Suppressor macrophage treated with lipopolysaccharide for 1 hour (primary cell): Measurements from ENCODE around the gene RPS27A.
"Not testable (repeated sequence)": the region's sequence is repeated elsewhere in the genome, so short reads cannot be mapped to it uniquely, and the experiment has no call there.

Experiments used
- DNase-seq, 3 donors: peaks; one replicate each; pipeline ENCODE4 v3.0.0-alpha.2; 2020 to 2022

RPS27A gene

DNA sequence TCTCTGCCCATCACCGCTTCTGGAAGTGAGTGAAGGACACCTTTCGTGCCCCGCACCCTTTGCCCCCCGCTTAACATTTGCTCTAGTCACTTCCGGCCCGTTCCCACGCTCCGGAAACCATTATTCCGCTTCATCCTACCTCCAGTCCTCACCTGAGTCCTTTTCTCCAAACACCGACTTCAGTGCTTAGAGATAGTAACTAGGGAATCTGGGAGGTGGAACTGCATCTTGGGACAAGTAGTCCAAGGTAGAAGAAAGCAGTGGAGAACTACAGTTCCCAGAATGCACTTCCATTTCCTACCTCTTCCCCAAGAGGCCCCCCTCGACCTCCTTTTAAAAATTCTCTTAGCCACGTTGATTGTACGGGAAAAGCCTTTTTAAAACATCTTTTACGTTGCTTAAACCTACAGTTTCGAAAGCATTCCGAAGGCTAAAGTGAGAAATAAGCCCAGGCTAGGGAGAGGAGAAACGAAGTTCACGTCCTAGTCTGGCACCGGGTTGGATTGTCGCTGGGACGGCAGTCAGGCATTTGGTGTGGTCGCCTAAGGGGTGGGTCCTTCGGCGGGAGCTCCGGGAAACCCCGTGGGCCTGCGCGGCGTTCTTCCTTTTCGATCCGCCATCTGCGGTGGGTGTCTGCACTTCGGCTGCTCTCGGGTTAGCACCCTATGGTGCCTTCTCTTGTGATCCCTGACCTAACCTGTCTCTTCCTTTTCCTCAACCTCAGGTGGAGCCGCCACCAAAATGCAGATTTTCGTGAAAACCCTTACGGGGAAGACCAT lies at the start of gene RPS27A, which contains the start of gene CLHC1:
Gene RPS27A (plus strand): TSS at position 605 of the 779 bp plus-strand sequence. CDS start 137 bp downstream, at position 742.
Gene CLHC1 (minus strand): TSS at position 210 of the 779 bp plus-strand sequence. CDS start 9,882 bp downstream, outside the sequence.
- DNase-seq: peak; percentile 93 to 94 (median 93)

DNA sequence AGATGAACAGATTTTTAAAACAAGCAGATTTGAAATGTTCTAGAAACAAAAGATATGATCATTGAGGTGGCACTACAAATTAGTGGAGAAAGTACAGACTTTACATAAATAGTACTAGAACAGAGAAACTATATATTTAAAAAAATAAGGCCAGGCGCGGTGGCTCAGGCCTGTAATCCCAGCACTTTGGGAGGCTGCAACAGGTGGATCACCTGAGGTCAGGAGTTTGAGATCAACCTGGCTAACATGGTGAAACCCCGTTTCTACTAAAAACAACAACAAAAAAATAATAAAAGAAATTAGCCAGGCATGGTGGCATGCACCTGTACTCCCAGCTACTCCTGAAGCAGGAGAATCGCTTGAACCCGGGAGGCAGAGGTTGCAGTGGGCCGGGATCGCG lies 45.7 kb upstream of the RPS27A start:
- not testable (repeated sequence) for DNase-seq

DNA sequence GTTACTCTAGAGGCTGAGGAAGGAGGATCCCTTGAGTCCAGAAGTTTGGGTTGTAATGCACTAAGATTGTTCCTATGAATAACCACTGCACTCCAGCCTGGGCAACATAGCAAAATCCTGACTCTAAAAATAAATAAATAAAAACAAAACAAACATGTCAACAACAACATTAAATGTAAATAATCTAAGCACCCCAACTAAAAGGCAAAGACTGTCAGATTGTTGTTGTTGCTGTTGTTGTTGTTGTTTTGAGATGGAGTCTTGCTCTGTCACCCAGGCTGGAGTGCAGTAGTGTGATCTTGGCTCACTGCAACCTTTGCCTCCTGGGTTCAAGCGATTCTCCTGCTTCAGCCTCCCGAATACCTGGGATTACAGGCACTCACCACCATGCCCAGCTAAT lies 40.6 kb upstream of the RPS27A start:
- not testable (repeated sequence) for DNase-seq

GRCh38 chr2:55196526-55196925 lies 36.0 kb upstream of the RPS27A start:
- DNase-seq: no peak

DNA sequence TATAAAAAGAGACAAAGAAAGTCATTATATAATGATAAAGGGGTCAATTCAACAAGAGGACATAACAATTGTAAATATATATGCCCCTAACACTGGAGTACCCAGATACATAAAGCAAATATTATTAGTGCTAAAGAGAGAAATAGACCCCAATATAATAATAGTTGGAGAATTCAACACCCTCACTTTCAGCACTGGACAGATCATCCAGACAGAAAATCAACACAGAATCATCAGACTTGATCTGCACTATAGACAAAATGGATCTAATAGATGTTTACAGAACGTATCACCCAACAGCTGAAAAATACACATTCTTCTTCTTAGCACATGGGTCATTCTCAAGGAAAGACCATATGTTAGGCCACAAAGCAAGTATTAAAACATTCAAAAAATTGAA lies 32.1 kb upstream of the RPS27A start:
- no peak for DNase-seq

DNA sequence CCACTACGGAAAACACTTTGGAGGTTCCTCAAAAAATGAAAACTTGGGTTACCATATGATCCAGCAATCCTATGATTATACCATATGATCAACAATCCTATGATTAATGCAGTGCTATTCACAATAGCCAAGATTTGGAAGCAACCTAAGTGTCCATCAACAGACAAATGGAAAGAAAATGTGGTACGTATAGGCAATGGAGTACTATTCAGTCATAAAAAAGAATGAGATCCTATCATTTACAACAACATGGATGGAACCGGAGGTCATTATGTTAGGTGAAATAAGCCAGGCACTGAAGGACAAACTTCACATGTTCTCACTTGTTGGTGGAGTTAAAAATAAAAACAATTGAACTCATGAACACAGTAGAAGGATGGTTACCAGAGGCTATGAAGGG lies 28.0 kb upstream of the RPS27A start:
- DNase-seq: no peak

- DNase-seq: no peak
Measured at GRCh38 chr2:55204950-55205349, 27.5 kb upstream of the RPS27A start.

GRCh38 chr2:55213822-55214221 lies 18.7 kb upstream of the RPS27A start:
- DNase-seq: no peak

GRCh38 chr2:55223958-55224760 lies 8.3 kb upstream of the RPS27A start:
- no peak for DNase-seq

DNA sequence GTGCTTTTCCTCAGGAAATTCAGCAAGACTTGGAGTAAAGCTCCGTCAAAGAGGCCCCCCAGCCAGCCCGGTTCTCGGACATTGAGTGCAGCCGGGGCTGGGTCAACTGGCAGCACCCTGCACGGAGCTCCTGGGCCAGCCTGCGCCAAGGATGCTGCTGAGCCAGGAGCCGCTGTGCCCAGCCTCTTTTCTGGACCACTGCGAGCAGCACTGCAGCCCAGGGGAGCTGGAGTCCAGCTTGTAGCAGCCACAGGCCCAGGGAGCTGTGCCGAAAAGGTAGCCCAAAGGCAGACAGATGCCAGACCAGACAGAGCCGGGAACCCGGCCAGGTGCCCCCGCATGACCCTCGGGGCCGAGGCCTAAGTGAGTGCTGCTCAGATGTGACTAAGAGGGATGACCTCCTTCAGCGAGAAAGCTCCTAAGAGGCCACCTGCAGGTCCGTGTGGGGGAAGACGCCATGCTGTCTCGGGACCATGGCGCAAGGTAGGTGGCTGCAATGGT lies 7.7 kb upstream of the RPS27A start:
- DNase-seq: no peak

DNA sequence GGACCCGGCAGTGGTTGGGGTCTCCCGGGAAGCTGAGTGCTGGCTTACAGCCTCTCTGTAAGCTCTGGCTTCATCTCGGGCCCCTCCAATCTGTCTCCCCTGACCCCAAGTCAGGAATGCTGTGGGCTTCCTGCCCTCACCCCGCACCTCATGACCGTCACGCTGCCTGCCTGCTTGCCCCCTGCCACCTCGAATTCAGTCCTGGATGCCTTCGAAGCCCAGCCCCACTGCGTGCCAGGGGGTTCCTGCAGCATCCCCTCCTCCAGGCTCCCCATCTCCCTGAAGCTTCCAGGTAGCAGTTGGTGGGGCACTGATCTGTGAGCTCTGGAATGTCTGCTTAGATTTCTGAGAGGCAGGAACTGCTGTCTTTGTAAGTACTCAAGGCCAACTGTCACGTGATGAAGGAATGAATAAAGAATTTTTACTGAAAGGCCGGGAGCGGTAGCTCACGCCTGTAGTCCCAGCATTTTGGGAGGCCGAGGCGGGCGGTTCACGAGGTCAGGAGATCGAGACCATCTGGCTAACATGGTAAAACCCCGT lies 6.9 kb upstream of the RPS27A start:
- DNase-seq: no peak

GRCh38 chr2:55227437-55228225 lies 4.9 kb upstream of the RPS27A start:
- DNase-seq: peak; percentile 44 to 70 (median 69)

- DNase-seq: no peak
Measured at GRCh38 chr2:55228226-55228563, 4.3 kb upstream of the RPS27A start.

- no peak for DNase-seq
Measured at GRCh38 chr2:55229221-55229620, 3.3 kb upstream of the RPS27A start.

DNA sequence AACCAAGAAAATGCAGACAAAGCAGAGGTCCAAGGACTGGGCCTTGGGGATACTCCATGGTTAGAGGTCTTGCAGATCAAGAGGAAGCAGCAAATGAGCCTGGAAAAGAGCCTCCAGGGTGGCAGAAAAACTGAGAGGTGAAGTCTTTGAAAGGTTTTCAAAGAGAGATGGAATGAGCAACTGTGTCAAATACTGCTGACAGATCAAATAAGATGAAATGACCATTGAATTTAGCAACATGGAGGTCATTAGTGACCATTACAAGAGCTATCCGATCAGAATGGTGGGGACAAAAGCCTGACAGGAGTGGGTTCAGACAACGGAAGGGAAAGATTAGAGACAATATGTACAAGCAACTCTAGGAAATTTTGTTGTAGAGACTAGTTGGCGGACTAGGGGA lies 1.9 kb upstream of the RPS27A start:
- no peak for DNase-seq

GRCh38 chr2:55231546-55232083 lies 873 bp upstream of the RPS27A start:
- peak; percentile 30 to 32 (median 32) for DNase-seq

GRCh38 chr2:55232863-55233657 lies 572 bp downstream of the RPS27A start:
- peak; percentile 53 to 73 (median 56) for DNase-seq

GRCh38 chr2:55233658-55233940 lies 1.1 kb downstream of the RPS27A start:
- DNase-seq: no peak

GRCh38 chr2:55235724-55236538 lies 3.4 kb downstream of the RPS27A start:
- no peak for DNase-seq

DNA sequence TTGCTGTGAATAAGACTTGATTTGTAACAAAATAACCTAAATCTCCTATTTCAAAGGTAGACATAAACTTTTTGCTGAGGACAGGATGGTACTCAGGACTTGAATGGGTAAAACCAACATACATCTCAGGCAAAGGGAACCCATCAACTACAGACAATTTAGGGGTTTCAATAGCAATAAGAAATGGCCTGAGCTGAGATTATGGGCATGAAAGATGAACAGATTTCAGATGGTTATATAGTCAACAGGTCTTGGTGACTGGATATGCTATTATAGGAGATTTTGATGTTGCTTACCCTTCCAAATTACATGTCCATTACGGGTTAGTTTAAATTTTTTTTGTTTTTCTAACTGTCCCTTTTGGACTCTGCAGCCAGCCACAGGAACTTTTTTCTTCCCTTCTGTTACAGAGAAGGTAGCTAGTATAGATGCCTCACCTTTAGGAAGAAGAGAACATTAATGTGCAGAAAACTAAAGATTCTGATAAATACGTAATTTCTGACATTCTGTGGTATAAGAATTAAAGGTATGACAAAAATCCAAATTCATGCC lies 4.6 kb downstream of the RPS27A start:
- DNase-seq: no peak
